K562 (cell line): ENCODE results near the gene CLDN11. TPM values are rescaled to one million over a fixed set of nuclear protein-coding genes. Genes with fewer than 3 reads are reported as not detected.

ENCODE experiments used
- ELF1 ChIP-seq: fragments of 200-800 bp; sonication (Bioruptor generic); IDR thresholded peaks from 2 replicates; pipeline ENCODE4 v1.6.1; 2016; ENCODE audit warnings: missing genetic modification characterization, missing compliant biosample characterization
- ESRRB ChIP-seq: fragments of 250-450 bp; sonication (Bioruptor Pico); IDR thresholded peaks from 2 replicates; pipeline ENCODE4 v1.5.0; 2020; ENCODE audit warnings: mild to moderate bottlenecking, moderate library complexity, borderline replicate concordance
- FOXK2 ChIP-seq, 2 experiments: fragments of 450-650 bp; IDR thresholded peaks in 1 of 2; conservative IDR thresholded peaks in 1 of 2; 2 replicates each; pipeline ENCODE4 v1.6.1; 2016; ENCODE audit warnings: low read depth in 2 of 2, mild to moderate bottlenecking in 1 of 2
- GATA2 ChIP-seq: sonication (generic); formaldehyde crosslinking; IDR thresholded peaks from 2 replicates; pipeline ENCODE4 v1.4.0; 2020; ENCODE audit warnings: mild to moderate bottlenecking, missing genetic modification reagents
- MAFK ChIP-seq: IDR thresholded peaks from 2 replicates; pipeline ENCODE4 v1.6.1; 2011; ENCODE audit warnings: low read length, improper control_type of control experiment
- MYC ChIP-seq, 2 experiments: fragments of 250-450 bp in 1 of 2; sonication (Bioruptor Pico) in 1 of 2; IDR thresholded peaks; 2 replicates each; pipeline versions ENCODE4 v1.5.1 to v1.6.1; 2012 to 2021; ENCODE audit warnings: low read depth in 2 of 2, borderline replicate concordance in 1 of 2, improper control_type of control experiment in 1 of 2, low read length in 1 of 2, mild to moderate bottlenecking in 1 of 2, moderate library complexity in 1 of 2
- RBFOX2 ChIP-seq: fragments of 200-400 bp; formaldehyde crosslinking; IDR thresholded peaks from 2 replicates; pipeline ENCODE4 v1.6.1; 2017; ENCODE audit warnings: low read depth, mild to moderate bottlenecking, low read length, moderate library complexity
- RFX7 ChIP-seq: fragments of 250-450 bp; sonication (Bioruptor Pico); IDR thresholded peaks from 2 replicates; pipeline ENCODE4 v1.5.1; 2021; ENCODE audit warnings: mild to moderate bottlenecking
- SLC30A9 ChIP-seq: fragments of 250-450 bp; sonication (Bioruptor Pico); IDR thresholded peaks from 2 replicates; pipeline ENCODE4 v1.8.0; 2022; ENCODE audit warnings: mild to moderate bottlenecking, moderate library complexity
- SREBF1 ChIP-seq: fragments of 150-350 bp; IDR thresholded peaks from 2 replicates; pipeline ENCODE4 v1.6.1; 2014; ENCODE audit warnings: antibody characterized with exemption, low read depth, low read length, borderline replicate concordance
- ZEB2 ChIP-seq: fragments of 450-650 bp; IDR thresholded peaks from 2 replicates; pipeline ENCODE4 v1.6.1; 2016
- ZNF586 ChIP-seq: fragments of 450-650 bp; formaldehyde crosslinking; conservative IDR thresholded peaks from 2 replicates; pipeline ENCODE4 v1.4.0; 2020; ENCODE audit warnings: mild to moderate bottlenecking, moderate library complexity
- ZNF77 ChIP-seq: fragments of 250-450 bp; sonication (Bioruptor Pico); IDR thresholded peaks from 2 replicates; pipeline ENCODE4 v1.5.0; 2020
- polyA plus RNA-seq, 8 experiments: library from polyadenylated mRNA; depleted of rRNA in 4 of 8; stranded (reverse) in 5 of 8; unstranded in 3 of 8; fragments of >200 nt; fragmentation: Nextera tagmentation in 2 of 8; fragmentation: Illumina TruSeq in 1 of 8; extraction: Ambion mirVana in 2 of 8; extraction: Trizol in 1 of 8; gene quantifications; 2 replicates each; pipeline versions ENCODE4 v1.2.1 to v1.2.3, GENCODE V29; 2011 to 2014; ENCODE audit warnings: inconsistent platforms in 1 of 8, missing spikeins in 1 of 8
- total RNA-seq, 7 experiments: library from RNA; depleted of rRNA in 6 of 7; stranded (reverse); fragments of >200 nt in 6 of 7; fragmentation: Illumina TruSeq in 2 of 7; extraction: Trizol in 2 of 7; gene quantifications; 2 replicates each; pipeline versions ENCODE4 v1.2.1 to v1.2.3, GENCODE V29; 2011 to 2021; ENCODE audit warnings: low replicate concordance in 1 of 7
- TF ChIP-seq, protein P1 (sequence below): fragments of 200-800 bp; sonication (Bioruptor generic); IDR thresholded peaks from 2 replicates; pipeline ENCODE4 v1.6.1; 2017; ENCODE audit warnings: missing genetic modification characterization, missing compliant biosample characterization

Gene CLDN11
- total and polyA plus RNA-seq, 9 of the 15 experiments (the other 6 are each of a cell fraction or from before 2014, with no cell fraction given): 0.05 to 0.41 (median 0.18) TPM; not detected in 1

DNA sequence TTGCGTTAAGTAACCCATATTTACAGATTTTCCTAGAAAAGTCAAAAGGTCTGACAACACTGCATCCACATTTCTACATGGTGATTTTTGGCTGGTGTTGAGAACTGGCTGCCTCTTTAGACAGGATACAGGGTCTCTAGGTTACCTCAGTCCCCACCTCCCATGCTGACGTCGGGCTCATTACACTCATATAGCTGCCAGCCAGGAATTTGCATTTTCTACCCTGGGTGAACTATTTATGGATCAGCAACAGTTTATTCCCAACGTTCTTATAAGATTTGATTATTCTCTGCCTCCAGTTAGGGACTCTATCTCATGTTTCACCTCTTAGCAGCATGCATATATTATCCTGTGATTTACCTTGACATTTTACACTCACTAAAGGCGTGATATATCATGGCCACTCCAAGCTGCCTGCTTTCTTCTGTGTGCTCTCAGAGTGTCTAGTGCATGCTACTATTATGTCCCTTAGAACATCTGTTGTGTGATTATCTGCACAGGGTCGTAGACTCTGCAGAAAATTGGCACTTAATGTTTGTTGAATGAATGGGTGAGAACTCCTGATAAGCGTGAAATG lies 49.0 kb downstream of the CLDN11 start (continued):
- TF ChIP-seq, protein P1, sequence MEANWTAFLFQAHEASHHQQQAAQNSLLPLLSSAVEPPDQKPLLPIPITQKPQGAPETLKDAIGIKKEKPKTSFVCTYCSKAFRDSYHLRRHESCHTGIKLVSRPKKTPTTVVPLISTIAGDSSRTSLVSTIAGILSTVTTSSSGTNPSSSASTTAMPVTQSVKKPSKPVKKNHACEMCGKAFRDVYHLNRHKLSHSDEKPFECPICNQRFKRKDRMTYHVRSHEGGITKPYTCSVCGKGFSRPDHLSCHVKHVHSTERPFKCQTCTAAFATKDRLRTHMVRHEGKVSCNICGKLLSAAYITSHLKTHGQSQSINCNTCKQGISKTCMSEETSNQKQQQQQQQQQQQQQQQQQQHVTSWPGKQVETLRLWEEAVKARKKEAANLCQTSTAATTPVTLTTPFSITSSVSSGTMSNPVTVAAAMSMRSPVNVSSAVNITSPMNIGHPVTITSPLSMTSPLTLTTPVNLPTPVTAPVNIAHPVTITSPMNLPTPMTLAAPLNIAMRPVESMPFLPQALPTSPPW (CRISPR knock-in tag): no peak
- TF ChIP-seq SREBF1 (no peak), FOXK2 (conservative IDR thresholded peaks at IDR 0.05 in 1 of 2, IDR thresholded peaks at IDR 0.05 in 1 of 2; ENCODE audit: low read depth in 2 of 2) (no peak), ZEB2 (no peak), MAFK (no peak), ESRRB (CRISPR knock-in tag) (no peak), ZNF77 (CRISPR knock-in tag) (no peak), ZNF586 (no peak), GATA2 (CRISPR knock-in tag) (no peak), MYC (IDR thresholded peaks at IDR 0.05; ENCODE audit: low read depth, low read length) (no peak), MYC (CRISPR knock-in tag; IDR thresholded peaks at IDR 0.05; ENCODE audit: borderline replicate concordance, low read depth) (no peak), ELF1 (tag) (no peak), RBFOX2 (no peak), SLC30A9 (CRISPR knock-in tag) (no peak), RFX7 (CRISPR knock-in tag) (no peak)
